PC-3 (cell line): ENCODE measurements around the gene BMF. TPM values are rescaled to one million over a fixed set of nuclear protein-coding genes. Genes with fewer than 3 reads are reported as not detected.
"Not testable (repeated sequence)": the region's sequence is repeated elsewhere in the genome, so short reads cannot be mapped to it uniquely, and the experiment has no call there.

ENCODE experiments used
- ATAC-seq: fragments of 200-7000 bp; cut with Tn5 transposase; 2 replicates; pipeline ENCODE4 v1.9.1; 2020; ENCODE audit warnings: mild to moderate bottlenecking, moderate library complexity
- BruUV-seq: library from RNA; stranded (reverse); fragments of 400-500 nt; replicated peaks from 2 replicates; lab custom pipeline; 2021; lab: Mats Ljungman, UMichigan
- CTCF ChIA-PET: fragments of 300-600 bp; sonication (Branson Sonifier 250); formaldehyde crosslinking; loops from one replicate; lab custom pipeline; 2022; ENCODE audit warnings: antibody characterized with exemption; lab: Charles Lee
- POLR2A ChIA-PET: fragments of 300-600 bp; sonication (Branson Sonifier 250); formaldehyde crosslinking; loops from one replicate; lab custom pipeline; 2022; ENCODE audit warnings: antibody characterized with exemption; ENCODE audit not compliant: unreplicated experiment; lab: Charles Lee
- DNase-seq: peaks from one replicate; pipeline ENCODE4 v3.0.0-alpha.2; 2015
- H2AFZ ChIP-seq: fragments of 300-600 bp; sonication (generic); 2 replicates; pipeline ENCODE4 v1.6.0; 2016; ENCODE audit warnings: antibody characterized with exemption, low read length
- H3F3A ChIP-seq: fragments of 300-600 bp; sonication (generic); one replicate; pipeline ENCODE4 v1.6.0; 2017; ENCODE audit warnings: antibody characterized with exemption, low read length, control low read depth, mild to moderate bottlenecking; ENCODE audit not compliant: unreplicated experiment
- H3K27ac ChIP-seq: fragments of 300-600 bp; sonication (generic); 2 replicates; pipeline ENCODE4 v1.5.1; 2016; ENCODE audit warnings: mild to moderate bottlenecking, low read length
- H3K27me3 ChIP-seq: fragments of 300-600 bp; sonication (generic); 2 replicates; pipeline ENCODE4 v1.6.1; 2016; ENCODE audit warnings: low read length, mixed read lengths
- H3K36me3 ChIP-seq: fragments of 300-600 bp; sonication (generic); 2 replicates; pipeline ENCODE4 v1.6.1; 2016; ENCODE audit warnings: low read depth, mixed run types, low read length, mixed read lengths
- H3K4me1 ChIP-seq: fragments of 300-600 bp; sonication (generic); 2 replicates; pipeline ENCODE4 v1.5.1; 2016; ENCODE audit warnings: low read length; ENCODE audit not compliant: insufficient read depth
- H3K4me2 ChIP-seq: fragments of 300-600 bp; sonication (generic); 2 replicates; pipeline ENCODE4 v1.6.0; 2016; ENCODE audit warnings: low read length
- H3K4me3 ChIP-seq: fragments of 300-600 bp; sonication (generic); 2 replicates; pipeline ENCODE4 v1.5.1; 2016; ENCODE audit warnings: mild to moderate bottlenecking, low read length, mixed read lengths
- H3K79me2 ChIP-seq: fragments of 300-600 bp; sonication (generic); 2 replicates; pipeline ENCODE4 v1.6.1; 2017; ENCODE audit warnings: low read length, mixed read lengths
- H3K9ac ChIP-seq: fragments of 300-600 bp; sonication (generic); 2 replicates; pipeline ENCODE4 v1.6.0; 2016; ENCODE audit warnings: mild to moderate bottlenecking, low read length
- H3K9me2 ChIP-seq: fragments of 300-600 bp; sonication (generic); replicated peaks from 2 replicates; pipeline ENCODE4 v1.6.1; 2016; ENCODE audit warnings: mixed run types, low read length, mixed read lengths
- H3K9me3 ChIP-seq: fragments of 300-600 bp; sonication (generic); 2 replicates; pipeline ENCODE4 v1.6.1; 2016; ENCODE audit warnings: low read length, mixed read lengths
- H4K20me1 ChIP-seq: fragments of 300-600 bp; sonication (generic); 2 replicates; pipeline ENCODE4 v1.6.1; 2016; ENCODE audit warnings: low read length, mixed read lengths
- CTCF ChIP-seq: fragments of 300-600 bp; sonication (generic); conservative IDR thresholded peaks from 2 replicates; pipeline ENCODE4 v1.5.1; 2017; ENCODE audit warnings: antibody characterized with exemption, low read depth, mild to moderate bottlenecking, low read length
- EZH2 ChIP-seq: fragments of 300-600 bp; sonication (generic); IDR thresholded peaks from one replicate; pipeline ENCODE4 v1.6.1; 2017; ENCODE audit warnings: antibody characterized with exemption, mild to moderate bottlenecking, low read length; ENCODE audit not compliant: unreplicated experiment
- EZH2phosphoT487 ChIP-seq: fragments of 300-600 bp; sonication (generic); IDR thresholded peaks from 2 replicates; pipeline ENCODE4 v1.6.1; 2018; ENCODE audit warnings: mild to moderate bottlenecking, antibody characterized with exemption, low read length, borderline replicate concordance
- intact Hi-C: fragments of 100-400 bp; cut with micrococcal nuclease; formaldehyde crosslinking; loops from 2 replicates; pipeline ENCODE4 v1.9.0; 2023
- total RNA-seq: library from RNA; depleted of rRNA; stranded (reverse); fragments of >200 nt; gene quantifications from 2 replicates; pipeline ENCODE4 v1.2.3, GENCODE V29; 2014

The BMF gene
- total RNA-seq, 1 experiment from 2014 or later: 0.95 TPM

GRCh38 chr15:40124333-40124732 is 15.7 kb upstream of the BMF start:
- H3K9me2 ChIP-seq, ATAC-seq, H3K4me3 ChIP-seq, H3F3A ChIP-seq, POLR2A ChIA-PET, CTCF ChIA-PET, DNase-seq, H3K27ac ChIP-seq, H2AFZ ChIP-seq, H4K20me1 ChIP-seq, H3K9ac ChIP-seq, H3K79me2 ChIP-seq, H3K9me3 ChIP-seq, intact Hi-C loops, H3K27me3 ChIP-seq, H3K36me3 ChIP-seq, H3K4me2 ChIP-seq, BruUV-seq: not testable (repeated sequence)
- peaks cover 14% of the 10 kb centered on the region for H3K4me1 ChIP-seq

DNA sequence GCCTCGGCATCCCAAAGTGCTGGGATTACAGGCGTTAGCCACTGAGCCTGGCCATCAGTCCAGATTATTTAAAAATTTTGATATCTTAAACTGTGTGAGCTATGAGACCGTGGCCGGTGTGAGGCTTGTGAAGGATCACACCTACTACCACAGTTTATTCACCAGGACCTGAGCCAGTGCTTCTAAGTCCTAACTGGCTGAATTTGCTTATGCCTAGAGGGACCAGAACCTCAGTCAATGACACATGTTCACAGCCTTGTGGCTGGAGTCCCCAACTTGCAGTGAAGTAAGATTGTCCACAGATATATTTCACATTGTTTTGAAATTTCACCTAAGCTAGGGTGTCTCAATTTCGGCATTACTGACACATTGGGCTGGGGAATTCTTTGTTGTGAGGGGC is 15.2 kb upstream of the BMF start:
- H3K79me2 ChIP-seq, intact Hi-C loops, BruUV-seq, H3K4me2 ChIP-seq, H2AFZ ChIP-seq, H3K27ac ChIP-seq, H3K4me3 ChIP-seq, H3K27me3 ChIP-seq, H3K9me2 ChIP-seq, POLR2A ChIA-PET, H3K36me3 ChIP-seq, H4K20me1 ChIP-seq, ATAC-seq, H3K9me3 ChIP-seq, DNase-seq, H3F3A ChIP-seq, H3K9ac ChIP-seq, CTCF ChIA-PET: not testable (repeated sequence)
- peaks cover 14% of the 10 kb centered on the region for H3K4me1 ChIP-seq

DNA sequence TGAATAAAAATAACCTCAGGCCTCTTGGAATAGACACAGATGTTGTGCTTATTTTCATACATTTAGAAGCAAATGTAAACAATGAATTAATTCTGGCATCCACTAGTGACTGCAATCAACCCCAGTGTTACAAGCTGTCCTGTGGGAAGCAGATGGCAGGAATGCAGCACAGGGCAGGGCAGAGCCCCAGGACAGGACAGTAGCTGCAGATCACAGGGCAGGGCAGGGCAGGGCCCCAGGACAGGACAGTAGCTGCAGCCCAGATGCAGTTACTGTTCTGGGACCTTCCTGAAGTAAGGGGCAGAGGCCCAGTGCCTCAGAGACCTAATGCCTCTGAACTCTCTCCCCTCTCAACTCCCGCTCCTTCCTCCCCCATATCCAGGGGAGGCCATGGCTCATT is 14.3 kb upstream of the BMF start:
- BruUV-seq, ATAC-seq, H3K9me2 ChIP-seq, H3K36me3 ChIP-seq, H3K27me3 ChIP-seq, H3K79me2 ChIP-seq, H3K9me3 ChIP-seq, H3K4me2 ChIP-seq, H3F3A ChIP-seq, H2AFZ ChIP-seq, intact Hi-C loops, CTCF ChIA-PET, H3K9ac ChIP-seq, H3K27ac ChIP-seq, POLR2A ChIA-PET, H4K20me1 ChIP-seq, DNase-seq, H3K4me3 ChIP-seq: not testable (repeated sequence)
- H3K4me1 ChIP-seq: peaks cover 17% of the 10 kb centered on the region

- Histone ChIP-seq H3K27ac (no peak overlapping the region), H3K4me3 (no peak overlapping the region), H4K20me1 (no peaks in the 10 kb centered on the region), H3K36me3 (no peaks in the 10 kb centered on the region), H2AFZ (no peak overlapping the region), H3F3A (no peaks in the 10 kb centered on the region), H3K9me3 (no peaks in the 10 kb centered on the region), H3K9ac (no peak overlapping the region), H3K4me1 (peaks cover 17% of the 10 kb centered on the region), H3K9me2 (no peaks in the 10 kb centered on the region), H3K4me2 (no peak overlapping the region), H3K79me2 (no peaks in the 10 kb centered on the region), H3K27me3 (no peaks in the 10 kb centered on the region)
- intact Hi-C loops: no loop called here
- DNase-seq: no peak
- no peak for ATAC-seq
- POLR2A ChIA-PET: no interaction called here
- CTCF ChIA-PET: no interaction called here
- TF ChIP-seq EZH2phosphoT487: no peak
- no peak for TF ChIP-seq EZH2
- no peak for TF ChIP-seq CTCF
- no TSS peak for BruUV-seq
Observed at GRCh38 chr15:40121911-40122638, 13.4 kb upstream of the BMF start.
